OCI-LY3 (cell line): Measurements from ENCODE around the gene CNTLN.

Source experiments
- H2AFZ ChIP-seq: fragments of 200-600, 300-600 bp; shearing (Covaris generic); 2 replicates; pipeline ENCODE4 v1.6.0; 2014; ENCODE audit warnings: antibody characterized with exemption, low read depth, low read length
- H3K27ac ChIP-seq: fragments of 200-600, 300-600 bp; sonication (generic); 2 replicates; pipeline ENCODE4 v1.5.1; 2014; ENCODE audit warnings: mild to moderate bottlenecking, low read length, moderate library complexity, mixed read lengths
- H3K27me3 ChIP-seq: fragments of 200-600, 300-600 bp; sonication (generic); 2 replicates; pipeline ENCODE4 v1.6.1; 2014; ENCODE audit warnings: low read depth, low read length, mixed read lengths
- H3K36me3 ChIP-seq: fragments of 200-600, 300-600 bp; sonication (generic); replicated peaks from 2 replicates; pipeline ENCODE3; 2014; ENCODE audit warnings: low read depth, low read length, mixed read lengths
- H3K4me1 ChIP-seq: fragments of 300-600, 200-600 bp; sonication (generic); 2 replicates; pipeline ENCODE4 v1.6.1; 2014; ENCODE audit warnings: low read length, mixed read lengths
- H3K4me2 ChIP-seq: fragments of 200-600, 300-600 bp; sonication (generic); 2 replicates; pipeline ENCODE4 v1.6.1; 2014; ENCODE audit warnings: low read length, mixed read lengths
- H3K4me3 ChIP-seq: fragments of 300-600, 200-600 bp; sonication (generic); 2 replicates; pipeline ENCODE4 v1.5.1; 2014; ENCODE audit warnings: antibody characterized with exemption, mild to moderate bottlenecking, low read length, moderate library complexity
- H3K79me2 ChIP-seq: fragments of 300-600, 200-600 bp; shearing (Covaris generic); 2 replicates; pipeline ENCODE4 v1.6.1; 2014; ENCODE audit warnings: mild to moderate bottlenecking, low read length, mixed read lengths
- H3K9ac ChIP-seq: fragments of 300-600, 200-600 bp; shearing (Covaris generic); 2 replicates; pipeline ENCODE4 v1.6.0; 2014; ENCODE audit warnings: mild to moderate bottlenecking, low read length, moderate library complexity
- H3K9me3 ChIP-seq: fragments of 200-600, 300-600 bp; shearing (Covaris generic); 2 replicates; pipeline ENCODE4 v1.6.1; 2014; ENCODE audit warnings: low read length, mixed read lengths; ENCODE audit not compliant: insufficient read depth
- H4K20me1 ChIP-seq: fragments of 200-600, 300-600 bp; sonication (generic); 2 replicates; pipeline ENCODE4 v1.6.1; 2016; ENCODE audit warnings: low read length, mixed read lengths; ENCODE audit not compliant: insufficient read depth
- EZH2phosphoT487 ChIP-seq: fragments of 200-600 bp; shearing (Covaris generic); IDR thresholded peaks from 2 replicates; pipeline ENCODE4 v1.6.1; 2018; ENCODE audit warnings: antibody characterized with exemption, mixed run types, low read depth
- TF ChIP-seq, protein P1 (sequence below): fragments of 200-600, 300-600 bp; sonication (generic); IDR thresholded peaks from 2 replicates; pipeline ENCODE4 v1.5.1; 2014; ENCODE audit warnings: antibody characterized with exemption, low read length, low read depth

CNTLN gene

DNA sequence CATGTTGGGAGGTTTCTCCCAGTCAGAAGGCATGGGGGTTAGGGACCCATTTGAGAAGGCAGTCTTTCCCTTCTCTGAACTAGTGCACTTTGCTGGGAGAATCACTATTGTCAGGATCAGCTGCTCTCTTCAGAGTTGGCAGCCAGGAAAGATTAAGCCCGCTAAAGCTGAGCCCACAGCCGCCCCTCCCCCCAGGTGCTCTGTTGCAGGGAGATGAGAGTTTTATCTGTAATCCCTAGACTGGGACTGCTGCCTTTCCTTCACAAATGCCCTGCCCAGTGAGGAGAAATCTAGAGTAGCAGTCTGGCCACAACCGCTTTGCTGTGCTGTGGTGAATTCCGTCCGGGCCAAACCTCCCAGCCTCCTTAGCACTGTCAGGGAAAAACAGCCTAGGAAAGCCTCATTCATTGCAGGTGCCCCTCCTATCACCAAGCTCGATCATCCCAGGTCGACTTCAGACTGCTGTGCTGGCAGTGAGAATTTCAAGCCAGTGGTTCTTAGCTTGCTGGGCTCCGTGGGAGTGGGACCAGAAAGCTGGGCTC lies 69.8 kb downstream of the CNTLN start:
- no peaks in the 10 kb centered on the region for H3K79me2 ChIP-seq
- no peaks in the 10 kb centered on the region for H3K4me1 ChIP-seq
- H3K9ac ChIP-seq: no peak overlapping the region
- H4K20me1 ChIP-seq: no peaks in the 10 kb centered on the region
- H3K27ac ChIP-seq: no peak overlapping the region
- TF ChIP-seq EZH2phosphoT487: no peak
- TF ChIP-seq, protein P1, sequence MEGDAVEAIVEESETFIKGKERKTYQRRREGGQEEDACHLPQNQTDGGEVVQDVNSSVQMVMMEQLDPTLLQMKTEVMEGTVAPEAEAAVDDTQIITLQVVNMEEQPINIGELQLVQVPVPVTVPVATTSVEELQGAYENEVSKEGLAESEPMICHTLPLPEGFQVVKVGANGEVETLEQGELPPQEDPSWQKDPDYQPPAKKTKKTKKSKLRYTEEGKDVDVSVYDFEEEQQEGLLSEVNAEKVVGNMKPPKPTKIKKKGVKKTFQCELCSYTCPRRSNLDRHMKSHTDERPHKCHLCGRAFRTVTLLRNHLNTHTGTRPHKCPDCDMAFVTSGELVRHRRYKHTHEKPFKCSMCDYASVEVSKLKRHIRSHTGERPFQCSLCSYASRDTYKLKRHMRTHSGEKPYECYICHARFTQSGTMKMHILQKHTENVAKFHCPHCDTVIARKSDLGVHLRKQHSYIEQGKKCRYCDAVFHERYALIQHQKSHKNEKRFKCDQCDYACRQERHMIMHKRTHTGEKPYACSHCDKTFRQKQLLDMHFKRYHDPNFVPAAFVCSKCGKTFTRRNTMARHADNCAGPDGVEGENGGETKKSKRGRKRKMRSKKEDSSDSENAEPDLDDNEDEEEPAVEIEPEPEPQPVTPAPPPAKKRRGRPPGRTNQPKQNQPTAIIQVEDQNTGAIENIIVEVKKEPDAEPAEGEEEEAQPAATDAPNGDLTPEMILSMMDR: no peak
- no peaks in the 10 kb centered on the region for H3K36me3 ChIP-seq
- H3K4me2 ChIP-seq: no peak overlapping the region
- no peaks in the 10 kb centered on the region for H3K9me3 ChIP-seq
- H3K4me3 ChIP-seq: no peak overlapping the region
- H3K27me3 ChIP-seq: no peaks in the 10 kb centered on the region
- H2AFZ ChIP-seq: no peak overlapping the region

- H3K79me2 ChIP-seq: no peaks in the 10 kb centered on the region
- H2AFZ ChIP-seq: no peak overlapping the region
- H3K9me3 ChIP-seq: no peaks in the 10 kb centered on the region
- no peaks in the 10 kb centered on the region for H3K36me3 ChIP-seq
- TF ChIP-seq, protein P1: no peak
- no peak for TF ChIP-seq EZH2phosphoT487
- H3K9ac ChIP-seq: no peak overlapping the region
- no peaks in the 10 kb centered on the region for H3K27me3 ChIP-seq
- no peaks in the 10 kb centered on the region for H3K4me1 ChIP-seq
- H4K20me1 ChIP-seq: no peaks in the 10 kb centered on the region
- no peak overlapping the region for H3K27ac ChIP-seq
- H3K4me2 ChIP-seq: no peak overlapping the region
- H3K4me3 ChIP-seq: no peak overlapping the region
These were observed 81.2 kb downstream of the CNTLN start for GRCh38 chr9:17216011-17216410.

- TF ChIP-seq EZH2phosphoT487: no peak
- TF ChIP-seq, protein P1: no peak
- H2AFZ ChIP-seq: no peak overlapping the region
- H3K9me3 ChIP-seq: no peaks in the 10 kb centered on the region
- no peaks in the 10 kb centered on the region for H3K36me3 ChIP-seq
- H3K27ac ChIP-seq: no peak overlapping the region
- H3K4me2 ChIP-seq: no peak overlapping the region
- no peak overlapping the region for H3K4me3 ChIP-seq
- no peaks in the 10 kb centered on the region for H3K4me1 ChIP-seq
- H3K27me3 ChIP-seq: no peaks in the 10 kb centered on the region
- H4K20me1 ChIP-seq: no peaks in the 10 kb centered on the region
- no peaks in the 10 kb centered on the region for H3K79me2 ChIP-seq
- no peak overlapping the region for H3K9ac ChIP-seq
These were observed 81.8 kb downstream of the CNTLN start for GRCh38 chr9:17216646-17217045.

DNA sequence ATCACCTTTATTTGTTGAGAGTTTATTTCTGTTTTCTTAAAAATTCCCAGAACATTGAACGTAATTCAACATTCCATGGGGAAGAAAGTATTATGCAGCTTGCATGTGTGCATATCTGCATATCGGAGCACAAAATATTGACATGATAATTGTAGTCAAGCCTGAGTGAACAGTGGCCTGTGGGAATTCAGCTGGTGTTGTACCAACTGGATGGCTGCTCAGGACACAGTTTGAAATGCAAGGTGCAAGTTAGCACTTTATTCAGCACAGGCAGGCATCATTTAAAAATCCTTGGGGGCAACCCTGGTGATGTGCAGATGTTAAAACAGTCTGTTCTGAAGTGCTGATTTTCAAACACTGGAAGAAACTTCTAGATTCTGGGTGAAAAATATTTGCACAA lies 82.4 kb downstream of the CNTLN start:
- no peaks in the 10 kb centered on the region for H4K20me1 ChIP-seq
- no peak overlapping the region for H2AFZ ChIP-seq
- H3K4me1 ChIP-seq: no peaks in the 10 kb centered on the region
- no peaks in the 10 kb centered on the region for H3K36me3 ChIP-seq
- H3K4me2 ChIP-seq: no peak overlapping the region
- no peak overlapping the region for H3K9ac ChIP-seq
- no peak overlapping the region for H3K27ac ChIP-seq
- no peak for TF ChIP-seq EZH2phosphoT487
- TF ChIP-seq, protein P1: no peak
- H3K4me3 ChIP-seq: no peak overlapping the region
- no peaks in the 10 kb centered on the region for H3K27me3 ChIP-seq
- no peaks in the 10 kb centered on the region for H3K79me2 ChIP-seq
- H3K9me3 ChIP-seq: no peaks in the 10 kb centered on the region
